ENCODE results near the gene AHNAK.

AHNAK gene

DNA sequence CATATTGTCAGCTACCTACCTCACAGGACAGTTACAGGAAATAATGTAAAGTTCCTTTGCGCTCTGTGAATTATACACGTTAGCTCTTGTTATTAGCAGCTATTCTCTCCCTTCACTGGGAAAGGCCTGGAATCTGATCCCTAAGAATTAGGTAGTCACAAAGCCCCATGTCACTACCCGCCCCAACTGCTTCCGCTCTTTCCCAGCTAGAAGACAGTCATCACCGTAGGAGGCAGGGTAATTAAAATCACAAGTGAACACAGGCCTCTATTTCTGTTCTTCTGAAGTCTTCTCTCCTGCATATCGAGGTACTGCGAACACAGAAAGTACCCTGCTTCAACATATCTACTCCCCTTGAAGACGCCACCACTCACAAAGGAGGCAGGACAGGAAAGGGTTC lies 12.6 kb upstream of the AHNAK start:
- in situ Hi-C loops (cut with MboI; ENCODE audit: low sequenced_read_pairs, unreplicated experiment), result no loop called here
- no peak for TF ChIP-seq CTCF (IDR thresholded peaks at IDR 0.05; ENCODE audit: borderline replicate concordance, control extremely low read depth, extremely low read depth, insufficient read depth, missing control alignments)
- DNase-seq (ENCODE audit: low spot score), result no peak

DNA sequence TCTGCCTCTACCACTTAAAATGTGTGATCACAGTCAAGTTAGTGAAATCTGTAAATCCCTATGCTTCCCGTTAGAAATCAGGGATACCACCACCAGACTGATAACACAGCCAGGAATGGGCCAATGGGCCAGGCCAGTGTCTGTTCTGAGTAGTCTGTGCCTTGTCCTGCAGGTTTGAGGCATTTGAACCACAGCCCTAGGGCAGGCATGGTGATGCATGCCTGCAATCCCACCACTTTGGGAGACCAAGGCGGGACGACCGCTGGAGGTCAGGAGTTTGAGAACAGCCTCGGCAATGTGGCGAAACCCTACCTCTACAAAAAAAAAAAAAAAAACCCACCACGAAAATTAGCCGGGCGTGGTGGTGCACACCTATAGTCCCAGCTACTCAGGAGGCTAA lies 12.1 kb upstream of the AHNAK start:
- in situ Hi-C loops (cut with MboI; ENCODE audit: low sequenced_read_pairs, unreplicated experiment), result no loop called here
- DNase-seq (ENCODE audit: low spot score), result no peak
- no peak for TF ChIP-seq CTCF (IDR thresholded peaks at IDR 0.05; ENCODE audit: borderline replicate concordance, control extremely low read depth, extremely low read depth, insufficient read depth, missing control alignments)

DNA sequence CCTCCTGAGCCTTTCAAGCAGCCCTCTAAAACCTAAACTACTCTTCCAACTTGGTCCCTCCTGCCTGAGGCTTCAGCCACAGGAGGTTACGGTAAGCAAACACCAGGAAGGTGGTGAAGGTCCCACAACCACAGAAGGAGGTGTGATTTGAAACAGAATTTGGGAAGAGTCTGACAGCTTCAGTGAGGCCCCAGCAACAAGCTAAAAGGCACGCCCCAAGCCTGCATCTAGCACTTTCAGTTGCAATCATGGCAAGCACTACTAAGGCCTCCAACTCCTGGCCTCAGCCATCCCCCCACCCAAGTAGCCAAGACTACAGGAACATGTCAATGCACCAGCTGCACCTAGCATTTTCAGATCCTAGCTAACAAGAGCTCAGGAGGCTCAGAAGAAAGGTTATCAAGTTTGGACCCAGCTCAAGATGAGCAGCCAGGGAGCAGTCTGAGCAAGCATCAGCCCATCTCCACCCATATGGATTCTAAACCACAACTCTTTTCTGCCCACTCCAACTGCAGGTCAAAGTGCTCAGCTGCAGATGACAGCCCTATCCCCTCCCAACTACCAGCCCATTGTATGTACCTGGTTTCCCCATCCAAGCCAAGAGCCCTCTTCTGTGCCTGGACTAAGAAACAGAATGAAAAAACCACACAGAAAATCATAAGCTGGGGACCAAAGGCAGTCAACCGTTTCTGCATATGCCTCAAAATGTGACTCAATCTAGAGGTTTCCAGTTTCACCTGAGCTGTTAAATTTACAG lies 10.4 kb upstream of the AHNAK start:
- in situ Hi-C loops (cut with MboI; ENCODE audit: low sequenced_read_pairs, unreplicated experiment), result no loop called here
- no peak for DNase-seq (ENCODE audit: low spot score)
- no peak for TF ChIP-seq CTCF (IDR thresholded peaks at IDR 0.05; ENCODE audit: borderline replicate concordance, control extremely low read depth, extremely low read depth, insufficient read depth, missing control alignments)

DNA sequence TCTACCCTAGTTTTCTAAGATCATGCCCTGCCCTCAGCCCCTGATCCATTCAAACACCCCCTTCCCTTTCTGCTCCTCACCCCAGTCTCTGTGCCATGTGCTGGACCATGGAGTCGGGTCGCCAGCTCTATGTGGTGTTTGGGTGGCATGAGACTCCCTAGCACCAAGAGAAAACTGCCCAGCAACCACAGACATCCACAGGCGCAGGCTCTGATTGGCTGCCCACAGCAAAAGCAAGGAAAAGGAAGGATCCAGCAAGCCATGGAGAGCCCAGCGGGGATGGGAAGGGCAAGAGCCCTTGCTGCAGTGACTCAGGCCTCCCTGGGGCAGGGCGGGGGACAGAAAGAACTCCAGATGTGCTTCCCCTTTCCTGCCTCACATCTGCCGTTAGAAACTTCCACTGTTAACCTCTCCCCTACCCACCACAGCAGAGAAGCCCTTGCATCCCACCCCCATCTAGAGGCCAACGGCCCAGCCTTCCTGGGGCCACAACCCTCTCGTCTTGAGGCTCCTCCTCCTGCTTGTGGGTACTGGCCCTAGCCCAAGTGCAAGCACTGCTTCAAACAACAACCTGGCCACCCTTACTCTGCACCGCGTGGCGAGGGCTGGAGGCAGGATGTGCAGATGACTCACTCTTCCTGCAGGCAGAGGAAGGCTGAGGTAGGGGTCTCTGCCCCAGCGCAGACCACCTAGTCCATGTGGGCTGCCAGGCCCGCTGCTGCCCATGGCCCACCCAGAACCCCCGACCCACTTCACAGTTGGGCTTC lies 9.7 kb upstream of the AHNAK start:
- DNase-seq (ENCODE audit: low spot score), result peak; percentile 81
- TF ChIP-seq CTCF (IDR thresholded peaks at IDR 0.05; ENCODE audit: borderline replicate concordance, control extremely low read depth, extremely low read depth, insufficient read depth, missing control alignments), result no peak
- in situ Hi-C loops (cut with MboI; ENCODE audit: low sequenced_read_pairs, unreplicated experiment), result no loop called here

DNA sequence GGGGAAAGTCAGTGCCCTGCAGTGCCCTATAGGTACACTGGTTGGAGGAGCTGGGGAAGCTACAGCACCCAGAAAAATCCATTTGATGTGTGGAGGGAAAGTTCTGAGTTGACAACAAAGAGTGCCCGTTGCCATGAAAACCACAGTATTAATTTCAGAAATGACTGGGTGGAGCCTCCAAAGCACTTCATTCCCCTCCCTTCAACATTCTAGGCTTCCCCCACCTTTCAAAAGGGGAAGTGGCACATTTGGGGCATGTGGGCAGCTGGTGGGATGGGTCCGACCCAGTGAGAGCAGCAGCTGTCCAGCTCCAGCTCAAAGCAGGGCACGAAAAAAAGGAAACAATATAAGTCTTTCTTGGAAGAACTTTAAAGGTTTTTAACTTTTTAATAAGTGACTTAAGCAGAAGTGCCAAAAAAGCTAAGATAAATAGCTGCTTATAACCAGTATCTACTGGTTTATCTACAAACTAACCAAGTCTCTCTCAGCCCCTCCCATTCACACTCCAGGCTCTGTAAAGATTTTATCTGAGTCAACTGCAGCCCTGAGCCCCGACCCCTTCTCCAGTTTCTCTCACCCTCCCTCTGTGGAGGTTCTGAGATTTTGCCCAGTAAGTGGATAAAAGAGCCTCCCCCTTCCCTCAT lies 9.0 kb upstream of the AHNAK start:
- in situ Hi-C loops (cut with MboI; ENCODE audit: low sequenced_read_pairs, unreplicated experiment), result no loop called here
- TF ChIP-seq CTCF (IDR thresholded peaks at IDR 0.05; ENCODE audit: borderline replicate concordance, control extremely low read depth, extremely low read depth, insufficient read depth, missing control alignments), result no peak
- DNase-seq (ENCODE audit: low spot score), result peak; percentile 73

DNA sequence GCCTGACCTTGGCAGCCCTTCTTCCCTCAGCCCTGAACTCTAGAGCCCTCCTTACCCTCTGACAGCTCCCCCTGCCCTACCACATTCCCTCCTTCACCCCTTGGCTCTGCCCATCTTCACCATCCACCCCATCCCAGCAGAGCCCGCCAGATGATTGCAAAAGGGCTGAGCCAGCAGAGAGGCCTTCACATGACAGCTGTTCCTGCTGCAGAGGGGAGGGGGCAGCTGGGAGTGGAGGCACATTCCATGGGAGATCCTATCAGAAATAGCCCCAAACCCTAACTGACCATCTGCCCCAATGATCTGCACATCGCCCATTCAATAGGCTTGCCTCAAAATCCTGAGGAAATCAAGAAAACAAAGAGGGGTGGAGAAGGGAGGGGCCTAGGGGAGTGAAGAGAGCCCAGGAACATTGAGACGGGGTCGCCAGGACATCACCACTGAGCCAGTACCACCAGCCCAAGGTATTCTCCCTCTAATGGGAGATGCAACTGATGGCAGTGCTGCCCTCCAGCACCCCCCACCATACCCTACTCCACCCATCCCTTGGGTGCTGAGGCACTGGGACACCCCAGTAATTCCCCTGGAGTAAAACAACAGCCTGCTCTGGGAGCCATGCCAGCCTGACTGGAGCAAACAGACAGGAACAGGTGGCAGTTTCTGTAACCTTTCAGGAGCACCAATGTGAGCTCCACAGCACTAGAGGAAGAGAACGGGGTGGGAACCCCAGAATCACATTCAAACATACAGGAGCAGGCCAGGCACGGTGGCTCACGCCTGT lies 8.0 kb upstream of the AHNAK start:
- DNase-seq (ENCODE audit: low spot score), result no peak
- no peak for TF ChIP-seq CTCF (IDR thresholded peaks at IDR 0.05; ENCODE audit: borderline replicate concordance, control extremely low read depth, extremely low read depth, insufficient read depth, missing control alignments)
- in situ Hi-C loops (cut with MboI; ENCODE audit: low sequenced_read_pairs, unreplicated experiment), result no loop called here
